ENCODE data around the gene TNRC6B. TPM values are rescaled to one million over a fixed set of nuclear protein-coding genes. Genes with fewer than 3 reads are reported as not detected.

TNRC6B gene
- total RNA-seq, 1 experiment from 2014 or later: 62.7 TPM

- CTCF ChIA-PET: no interaction called here
- no peaks in the 10 kb centered on the region for H3K9me3 ChIP-seq (ENCODE audit: insufficient read depth, low read depth)
- POLR2A ChIA-PET (ENCODE audit: unreplicated experiment): no interaction called here
- H3K4me3 ChIP-seq: no peak overlapping the region
- no TSS peak for BruUV-seq (replicated peaks)
- 0 out of 2 replicates have a peak, but pooled peaks cover 8% of the 10 kb centered on the region for H4K20me1 ChIP-seq (ENCODE audit: insufficient read depth)
- H2AFZ ChIP-seq: no peak overlapping the region
- peaks cover 3% of the 10 kb centered on the region for H3F3A ChIP-seq (ENCODE audit: insufficient read depth, low read depth)
- intact Hi-C loops (cut with micrococcal nuclease; ENCODE audit: unreplicated experiment): no loop called here
- DNase-seq: no peak
- peaks cover 34% of the 10 kb centered on the region for H3K36me3 ChIP-seq (ENCODE audit: low read depth)
- TF ChIP-seq, protein P1, sequence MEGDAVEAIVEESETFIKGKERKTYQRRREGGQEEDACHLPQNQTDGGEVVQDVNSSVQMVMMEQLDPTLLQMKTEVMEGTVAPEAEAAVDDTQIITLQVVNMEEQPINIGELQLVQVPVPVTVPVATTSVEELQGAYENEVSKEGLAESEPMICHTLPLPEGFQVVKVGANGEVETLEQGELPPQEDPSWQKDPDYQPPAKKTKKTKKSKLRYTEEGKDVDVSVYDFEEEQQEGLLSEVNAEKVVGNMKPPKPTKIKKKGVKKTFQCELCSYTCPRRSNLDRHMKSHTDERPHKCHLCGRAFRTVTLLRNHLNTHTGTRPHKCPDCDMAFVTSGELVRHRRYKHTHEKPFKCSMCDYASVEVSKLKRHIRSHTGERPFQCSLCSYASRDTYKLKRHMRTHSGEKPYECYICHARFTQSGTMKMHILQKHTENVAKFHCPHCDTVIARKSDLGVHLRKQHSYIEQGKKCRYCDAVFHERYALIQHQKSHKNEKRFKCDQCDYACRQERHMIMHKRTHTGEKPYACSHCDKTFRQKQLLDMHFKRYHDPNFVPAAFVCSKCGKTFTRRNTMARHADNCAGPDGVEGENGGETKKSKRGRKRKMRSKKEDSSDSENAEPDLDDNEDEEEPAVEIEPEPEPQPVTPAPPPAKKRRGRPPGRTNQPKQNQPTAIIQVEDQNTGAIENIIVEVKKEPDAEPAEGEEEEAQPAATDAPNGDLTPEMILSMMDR (conservative IDR thresholded peaks at IDR 0.05): no peak
- TF ChIP-seq EZH2 (IDR thresholded peaks at IDR 0.05; ENCODE audit: low read depth): no peak
- H3K4me1 ChIP-seq (replicated peaks; ENCODE audit: insufficient read depth): no peaks in the 10 kb centered on the region
- H3K9me2 ChIP-seq (ENCODE audit: insufficient read depth): no peaks in the 10 kb centered on the region
- H3K4me2 ChIP-seq: no peak overlapping the region
- no peaks in the 10 kb centered on the region for H3K27me3 ChIP-seq (ENCODE audit: insufficient read depth, low read depth)
- H3K27ac ChIP-seq: no peak overlapping the region
- H3K79me2 ChIP-seq (ENCODE audit: low read depth): no peaks in the 10 kb centered on the region
Observed at GRCh38 chr22:40305625-40306024, 127.9 kb downstream of the TNRC6B start.

- Histone ChIP-seq H3K79me2 (ENCODE audit: low read depth) (no peaks in the 10 kb centered on the region), H3K4me3 (no peak overlapping the region), H4K20me1 (ENCODE audit: insufficient read depth) (0 out of 2 replicates have a peak, but pooled peaks cover 8% of the 10 kb centered on the region), H3K36me3 (ENCODE audit: low read depth) (peaks cover 44% of the 10 kb centered on the region), H2AFZ (no peak overlapping the region), H3K9me3 (ENCODE audit: insufficient read depth, low read depth) (no peaks in the 10 kb centered on the region), H3K27me3 (ENCODE audit: insufficient read depth, low read depth) (no peaks in the 10 kb centered on the region), H3K27ac (no peak overlapping the region), H3K9me2 (ENCODE audit: insufficient read depth) (no peaks in the 10 kb centered on the region), H3K4me2 (no peak overlapping the region), H3F3A (ENCODE audit: insufficient read depth, low read depth) (peaks cover 3% of the 10 kb centered on the region), H3K4me1 (replicated peaks; ENCODE audit: insufficient read depth) (no peaks in the 10 kb centered on the region)
- no peak for DNase-seq
- BruUV-seq (replicated peaks): no TSS peak
- ChIA-PET CTCF (interaction anchor here (1.0 kb wide), 1 partner anchor 36 kb away, joined by 6 read pairs; no protein-coding TSS in a partner anchor), POLR2A (ENCODE audit: unreplicated experiment) (no interaction called here)
- intact Hi-C loops (cut with micrococcal nuclease; ENCODE audit: unreplicated experiment): no loop called here
- TF ChIP-seq, protein P1 (conservative IDR thresholded peaks at IDR 0.05): no peak
- no peak for TF ChIP-seq EZH2 (IDR thresholded peaks at IDR 0.05; ENCODE audit: low read depth)
Observed at GRCh38 chr22:40308999-40309573, 131.4 kb downstream of the TNRC6B start.

- CTCF ChIA-PET: interaction anchor here (1.0 kb wide), 1 partner anchor 35 kb away, joined by 6 read pairs; no protein-coding TSS in a partner anchor
- no peak overlapping the region for H3K27ac ChIP-seq
- H3K36me3 ChIP-seq (ENCODE audit: low read depth): peaks cover 44% of the 10 kb centered on the region
- intact Hi-C loops (cut with micrococcal nuclease; ENCODE audit: unreplicated experiment): no loop called here
- H4K20me1 ChIP-seq (ENCODE audit: insufficient read depth): 0 out of 2 replicates have a peak, but pooled peaks cover 8% of the 10 kb centered on the region
- H3K4me3 ChIP-seq: no peak overlapping the region
- TF ChIP-seq, protein P1 (conservative IDR thresholded peaks at IDR 0.05): no peak
- TF ChIP-seq EZH2 (IDR thresholded peaks at IDR 0.05; ENCODE audit: low read depth): no peak
- H3K4me1 ChIP-seq (replicated peaks; ENCODE audit: insufficient read depth): no peaks in the 10 kb centered on the region
- H2AFZ ChIP-seq: no peak overlapping the region
- H3K79me2 ChIP-seq (ENCODE audit: low read depth): no peaks in the 10 kb centered on the region
- H3K9me2 ChIP-seq (ENCODE audit: insufficient read depth): no peaks in the 10 kb centered on the region
- no peaks in the 10 kb centered on the region for H3K9me3 ChIP-seq (ENCODE audit: insufficient read depth, low read depth)
- no peak overlapping the region for H3K4me2 ChIP-seq
- H3F3A ChIP-seq (ENCODE audit: insufficient read depth, low read depth): peaks cover 3% of the 10 kb centered on the region
- no peak for DNase-seq
- POLR2A ChIA-PET (ENCODE audit: unreplicated experiment): no interaction called here
- BruUV-seq (replicated peaks): no TSS peak
- no peaks in the 10 kb centered on the region for H3K27me3 ChIP-seq (ENCODE audit: insufficient read depth, low read depth)
Observed at GRCh38 chr22:40309631-40310030, 131.9 kb downstream of the TNRC6B start.

Data from PC-9 (cell line).